Activated CD4-positive, CD25-positive, alpha-beta regulatory T cell treated with anti-CD3 and anti-CD28 coated beads, Interleukin-2, amount 50 U/mL, for 16 hours (primary cell): ENCODE measurements around the gene GPR160.
"Not testable (repeated sequence)": the region's sequence is repeated elsewhere in the genome, so short reads cannot be mapped to it uniquely, and the experiment has no call there.

Experiments
- DNase-seq: peaks from one replicate; pipeline ENCODE4 v3.0.0-alpha.2; 2020; ENCODE audit warnings: low read depth, low spot score

The GPR160 gene

GRCh38 chr3:170037463-170038433 lies at the start of gene GPR160:
Gene GPR160 (plus strand): TSS chr3:170037995. CDS start chr3:170083973, 45,978 bp downstream.
- DNase-seq: peak; percentile 55

DNA sequence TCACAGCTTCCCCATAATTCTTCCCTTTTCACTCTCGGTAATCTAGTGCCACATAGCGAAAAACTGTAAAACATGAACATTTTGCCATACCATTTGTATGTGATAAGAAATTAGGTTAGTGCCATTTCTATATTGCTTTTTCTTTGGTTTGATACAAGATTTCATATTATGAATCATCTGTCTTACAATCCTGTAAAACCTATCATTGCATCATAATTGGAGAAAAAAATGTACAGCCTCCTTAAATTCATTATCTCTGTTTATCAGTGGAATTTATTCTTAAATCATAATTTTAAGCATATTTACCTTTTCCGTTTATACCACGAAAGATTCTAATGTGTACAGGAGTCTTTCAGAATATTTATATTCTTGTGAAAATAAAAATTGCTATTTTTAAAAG lies 47.4 kb upstream of the GPR160 start:
- no peak for DNase-seq

- no peak for DNase-seq
Observed at GRCh38 chr3:169992156-169992555, 45.6 kb upstream of the GPR160 start.

GRCh38 chr3:169992781-169993180 lies 45.0 kb upstream of the GPR160 start:
- DNase-seq: no peak

DNA sequence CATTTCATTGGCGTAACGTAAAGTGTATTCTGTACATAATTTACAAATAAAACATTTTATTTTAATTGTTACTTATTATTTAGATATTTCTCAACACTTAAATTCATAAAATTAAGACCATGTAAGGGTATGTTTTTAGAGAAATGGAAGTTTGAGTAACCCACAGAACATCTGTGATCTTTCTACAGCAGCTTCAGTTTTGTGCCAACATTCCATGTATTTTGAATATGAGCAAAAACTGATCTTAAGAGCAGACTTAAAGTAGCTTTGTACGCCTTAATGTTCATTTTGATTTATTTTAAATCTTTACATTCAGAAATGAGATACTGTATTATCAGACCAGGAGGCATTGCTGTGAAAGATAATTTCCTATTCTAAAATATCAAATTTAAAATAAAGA lies 44.0 kb upstream of the GPR160 start:
- DNase-seq: no peak

- DNase-seq: no peak
Observed at GRCh38 chr3:169996063-169996462, 41.7 kb upstream of the GPR160 start.

GRCh38 chr3:169998668-169999131 lies 39.1 kb upstream of the GPR160 start:
- no peak for DNase-seq

DNA sequence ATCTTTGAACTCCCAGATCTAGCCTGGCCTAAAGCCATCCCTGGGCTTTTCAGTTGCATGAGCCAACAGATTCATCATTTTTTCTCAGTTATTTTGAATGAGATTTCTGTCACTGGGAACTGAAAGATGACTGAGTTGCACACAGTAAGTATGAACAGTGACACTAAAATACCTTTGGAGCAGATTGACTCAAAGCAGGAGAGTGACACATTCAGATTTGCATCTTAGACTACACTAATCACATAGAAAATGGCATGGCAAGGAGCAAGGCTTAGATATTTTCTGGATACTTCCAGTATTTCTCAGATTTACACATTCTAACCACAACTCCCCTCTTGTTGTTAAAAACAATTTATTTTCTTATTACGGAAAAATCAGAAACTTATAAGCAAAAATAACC lies 38.4 kb upstream of the GPR160 start:
- no peak for DNase-seq

GRCh38 chr3:170000051-170000450 lies 37.7 kb upstream of the GPR160 start:
- no peak for DNase-seq

- DNase-seq: no peak
Observed at GRCh38 chr3:170002231-170002630, 35.6 kb upstream of the GPR160 start.

GRCh38 chr3:170002879-170003278 lies 34.9 kb upstream of the GPR160 start:
- no peak for DNase-seq

DNA sequence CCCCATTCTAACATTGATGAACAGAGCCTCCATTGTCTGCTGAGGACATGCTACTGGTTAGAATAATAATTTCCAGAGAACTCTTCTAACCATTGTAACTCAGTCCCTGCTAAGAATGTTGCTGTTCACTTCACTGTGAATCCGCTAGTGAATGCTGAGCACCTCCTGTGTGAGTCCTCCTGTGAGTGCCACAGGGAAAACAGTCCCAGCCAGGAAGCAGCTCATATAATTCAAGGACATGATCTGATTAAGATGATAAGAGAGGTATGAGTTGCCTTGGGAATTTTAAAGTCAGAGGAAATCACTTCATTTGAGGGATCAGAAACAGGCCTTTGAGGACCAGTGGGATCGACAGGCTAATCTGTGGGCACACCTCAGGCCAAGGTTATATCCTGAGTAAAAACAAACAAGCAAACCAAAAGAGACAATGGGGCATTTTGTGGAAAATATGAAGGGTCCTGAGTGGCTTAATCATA lies 33.9 kb upstream of the GPR160 start:
- no peak for DNase-seq

- DNase-seq: no peak
Observed at GRCh38 chr3:170007031-170007663, 30.6 kb upstream of the GPR160 start.

- no peak for DNase-seq
Observed at GRCh38 chr3:170010498-170010897, 27.3 kb upstream of the GPR160 start.

DNA sequence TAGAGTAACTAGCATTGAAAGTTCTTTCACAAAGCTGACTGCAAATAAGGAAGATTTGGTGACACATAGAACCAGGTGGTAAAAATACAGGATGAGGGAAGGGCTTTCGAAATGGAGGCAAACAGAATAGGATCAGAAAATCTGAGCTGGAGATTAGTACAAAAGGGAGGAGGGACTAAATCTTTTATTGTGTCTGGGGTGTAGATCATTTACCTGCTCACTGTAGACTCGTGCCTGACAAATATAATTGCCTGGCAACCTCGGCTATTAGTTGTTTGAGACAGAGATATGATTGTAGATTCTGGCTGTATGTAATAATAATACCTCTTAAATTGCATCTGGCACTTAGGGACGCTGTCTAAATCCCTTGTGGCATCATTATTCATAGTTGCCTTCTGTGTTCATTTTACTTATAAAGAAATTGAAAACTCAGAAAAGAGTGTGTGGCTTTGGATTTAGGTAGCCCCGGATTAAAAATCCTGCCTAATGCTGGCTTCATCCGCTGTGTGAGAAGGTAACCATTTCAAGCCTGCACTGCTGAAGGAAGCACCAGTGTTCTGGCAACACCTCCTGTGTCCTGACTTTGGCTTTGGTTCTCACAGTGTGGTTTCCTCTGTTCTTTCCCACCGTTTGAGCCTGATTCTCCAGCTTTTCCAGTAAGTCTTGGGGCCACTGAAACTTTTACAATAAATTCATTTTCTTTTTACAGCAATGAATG lies 25.0 kb upstream of the GPR160 start:
- no peak for DNase-seq

DNA sequence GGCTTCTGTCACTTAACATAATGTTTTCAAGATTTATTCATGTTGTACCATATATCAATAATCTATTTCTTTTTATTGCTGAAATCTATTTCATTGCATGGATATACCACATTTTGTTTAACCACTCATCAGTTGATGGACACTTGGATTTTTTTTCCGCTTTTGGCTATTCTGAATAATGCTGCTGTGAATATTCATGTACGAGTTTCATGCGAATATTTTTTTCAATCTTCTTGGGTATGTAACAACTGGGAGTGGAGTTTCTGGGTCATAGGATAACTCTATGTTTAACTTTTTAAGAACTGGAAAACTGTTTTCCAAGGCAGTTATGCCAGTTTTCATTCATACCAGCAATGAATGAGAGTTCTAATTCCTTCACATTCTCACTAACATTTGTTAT lies 21.7 kb upstream of the GPR160 start:
- no peak for DNase-seq

DNA sequence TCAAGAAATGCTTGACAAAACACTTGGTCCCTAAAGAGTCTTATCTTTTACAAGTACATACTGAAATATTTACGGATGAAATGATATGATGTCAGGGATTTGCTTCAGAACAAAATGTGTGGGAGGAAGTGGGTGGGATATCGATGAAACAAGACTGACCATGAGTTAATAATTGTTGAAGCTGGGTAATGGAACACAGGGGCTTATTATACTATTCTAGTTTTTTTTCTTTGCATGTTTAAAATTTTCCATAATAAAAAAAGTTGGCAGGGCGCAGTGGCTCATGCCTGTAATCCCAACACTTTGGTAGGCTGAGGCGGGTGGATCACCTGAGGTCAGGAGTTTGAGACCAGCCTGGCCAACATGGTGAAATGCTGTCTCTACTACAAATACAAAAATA lies 18.5 kb upstream of the GPR160 start:
- not testable (repeated sequence) for DNase-seq

- no peak for DNase-seq
Observed at GRCh38 chr3:170021083-170021482, 16.7 kb upstream of the GPR160 start.

DNA sequence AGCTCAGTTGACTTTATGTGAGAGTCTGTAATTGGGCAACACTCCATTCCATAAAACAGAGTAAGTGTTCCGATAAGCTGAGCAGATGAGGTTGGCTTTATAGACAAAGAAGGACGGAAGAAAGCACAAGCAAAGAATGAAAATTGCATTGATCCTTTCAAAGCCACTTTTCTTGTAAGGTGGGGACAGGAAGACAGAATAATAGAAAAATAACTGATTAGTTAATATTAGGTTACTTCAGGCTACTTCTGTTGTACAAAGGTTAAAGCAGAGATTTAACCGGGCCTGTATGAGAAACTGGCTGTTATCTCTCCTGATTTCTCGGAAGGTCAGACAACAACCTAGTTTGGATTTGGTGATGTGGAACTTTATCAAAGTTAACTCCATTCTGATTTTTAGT lies 15.5 kb upstream of the GPR160 start:
- DNase-seq: no peak

GRCh38 chr3:170023165-170023564 lies 14.6 kb upstream of the GPR160 start:
- no peak for DNase-seq

- DNase-seq: no peak
Observed at GRCh38 chr3:170024581-170024980, 13.2 kb upstream of the GPR160 start.
